DMS53 treated with DMSO at 0.1 percent for 48 hours (cell line): ENCODE measurements around the gene CLEC7A.

ENCODE experiments used
- DNase-seq: peaks from one replicate; lab custom pipeline; 2025; ENCODE audit not compliant: unreplicated experiment; lab: John Stamatoyannopoulos, UW

CLEC7A gene

GRCh38 chr12:10130042-10130441 is at the start of gene CLEC7A:
CLEC7A (minus strand) TSS chr12:10130199; CDS start chr12:10130082, 117 bp downstream.
- DNase-seq = peak; percentile 38

GRCh38 chr12:10179776-10180181 is 49.8 kb upstream of the CLEC7A start:
- DNase-seq = no peak

GRCh38 chr12:10178821-10179220 is 48.8 kb upstream of the CLEC7A start, which contains the start of gene TMEM52B:
TMEM52B (plus strand) TSS chr12:10179032; CDS start chr12:10179575, 543 bp downstream.
- no peak for DNase-seq

GRCh38 chr12:10175846-10176636 is 46.0 kb upstream of the CLEC7A start:
- peak; percentile 36 for DNase-seq

- no peak for DNase-seq
Observed at GRCh38 chr12:10174986-10175614, 45.1 kb upstream of the CLEC7A start.

GRCh38 chr12:10171973-10172728 is 42.2 kb upstream of the CLEC7A start, which contains the start of gene OLR1:
OLR1 (minus strand) TSS chr12:10172132; CDS start chr12:10172077, 55 bp downstream.
- no peak for DNase-seq

GRCh38 chr12:10170216-10170615 is 40.2 kb upstream of the CLEC7A start:
- no peak for DNase-seq

GRCh38 chr12:10169104-10169503 is 39.1 kb upstream of the CLEC7A start:
- no peak for DNase-seq

GRCh38 chr12:10167599-10167998 is 37.6 kb upstream of the CLEC7A start:
- DNase-seq = no peak

GRCh38 chr12:10165421-10165820 is 35.4 kb upstream of the CLEC7A start:
- no peak for DNase-seq

GRCh38 chr12:10163084-10163483 is 33.1 kb upstream of the CLEC7A start:
- DNase-seq = no peak

GRCh38 chr12:10160617-10161385 is 30.8 kb upstream of the CLEC7A start:
- DNase-seq = no peak

- DNase-seq = no peak
Observed at GRCh38 chr12:10159280-10159679, 29.3 kb upstream of the CLEC7A start.

GRCh38 chr12:10158406-10158805 is 28.4 kb upstream of the CLEC7A start:
- DNase-seq = no peak

GRCh38 chr12:10155966-10156365 is 26.0 kb upstream of the CLEC7A start:
- no peak for DNase-seq

GRCh38 chr12:10154145-10154496 is 24.1 kb upstream of the CLEC7A start:
- no peak for DNase-seq

GRCh38 chr12:10153271-10154144 is 23.5 kb upstream of the CLEC7A start:
- peak; percentile 90 for DNase-seq

GRCh38 chr12:10151621-10152020 is 21.6 kb upstream of the CLEC7A start:
- DNase-seq = no peak

- DNase-seq = no peak
Observed at GRCh38 chr12:10147714-10148403, 17.9 kb upstream of the CLEC7A start.
